Head of caudate nucleus (tissue), 42 donors: Measurements from ENCODE around the gene GATA6.

ENCODE experiments used
- DNase-seq, 42 donors: peaks; one replicate each; pipeline versions ENCODE4 v3.0.0 to v3.0.0-alpha.2; 2020 to 2021; ENCODE audit warnings: mixed read lengths in 7 of 42
- intact Hi-C: fragments of 100-400 bp; cut with DNase I; formaldehyde crosslinking; loops from one replicate; pipeline ENCODE4 v1.15.0; 2022

GATA6 gene

GRCh38 chr18:22223254-22223964 is 54.0 kb downstream of the GATA6 start:
- intact Hi-C loops = no loop called here
- DNase-seq = no peak

- no peak for DNase-seq
- intact Hi-C loops = no loop called here
Observed at GRCh38 chr18:22223965-22224322, 54.6 kb downstream of the GATA6 start.

- intact Hi-C loops = no loop called here
- no peak for DNase-seq
Observed at GRCh38 chr18:22224339-22224738, 55.0 kb downstream of the GATA6 start.

GRCh38 chr18:22226801-22227200 is 57.4 kb downstream of the GATA6 start:
- intact Hi-C loops = no loop called here
- no peak for DNase-seq

GRCh38 chr18:22228976-22229375 is 59.6 kb downstream of the GATA6 start:
- no peak for DNase-seq
- intact Hi-C loops = no loop called here

- no peak for DNase-seq
- intact Hi-C loops = no loop called here
Observed at GRCh38 chr18:22229456-22230124, 60.2 kb downstream of the GATA6 start.

- intact Hi-C loops = no loop called here
Observed at GRCh38 chr18:22230471-22230945, 61.1 kb downstream of the GATA6 start.

GRCh38 chr18:22233266-22233665 is 63.9 kb downstream of the GATA6 start:
- intact Hi-C loops = no loop called here
- DNase-seq = no peak

More at GRCh38 chr18:22230471-22230945, 61.1 kb downstream of the GATA6 start:
- no peak for DNase-seq

GRCh38 chr18:22238036-22238435 is 68.6 kb downstream of the GATA6 start:
- intact Hi-C loops = no loop called here

GRCh38 chr18:22238681-22239080 is 69.3 kb downstream of the GATA6 start:
- DNase-seq = no peak
- intact Hi-C loops = no loop called here

More at GRCh38 chr18:22238036-22238435, 68.6 kb downstream of the GATA6 start:
- no peak for DNase-seq

GRCh38 chr18:22241921-22242361 is 72.6 kb downstream of the GATA6 start:
- intact Hi-C loops = no loop called here
- no peak for DNase-seq

- intact Hi-C loops = no loop called here
- DNase-seq = no peak
Observed at GRCh38 chr18:22243513-22243912, 74.1 kb downstream of the GATA6 start.

GRCh38 chr18:22250026-22250425 is 80.6 kb downstream of the GATA6 start:
- intact Hi-C loops = no loop called here
- DNase-seq = no peak

- no peak for DNase-seq
Observed at GRCh38 chr18:22250591-22250996, 81.2 kb downstream of the GATA6 start.

More at GRCh38 chr18:22250591-22250996, 81.2 kb downstream of the GATA6 start:
- intact Hi-C loops = no loop called here
